ENCODE data around the gene CARTPT.

CARTPT gene

DNA sequence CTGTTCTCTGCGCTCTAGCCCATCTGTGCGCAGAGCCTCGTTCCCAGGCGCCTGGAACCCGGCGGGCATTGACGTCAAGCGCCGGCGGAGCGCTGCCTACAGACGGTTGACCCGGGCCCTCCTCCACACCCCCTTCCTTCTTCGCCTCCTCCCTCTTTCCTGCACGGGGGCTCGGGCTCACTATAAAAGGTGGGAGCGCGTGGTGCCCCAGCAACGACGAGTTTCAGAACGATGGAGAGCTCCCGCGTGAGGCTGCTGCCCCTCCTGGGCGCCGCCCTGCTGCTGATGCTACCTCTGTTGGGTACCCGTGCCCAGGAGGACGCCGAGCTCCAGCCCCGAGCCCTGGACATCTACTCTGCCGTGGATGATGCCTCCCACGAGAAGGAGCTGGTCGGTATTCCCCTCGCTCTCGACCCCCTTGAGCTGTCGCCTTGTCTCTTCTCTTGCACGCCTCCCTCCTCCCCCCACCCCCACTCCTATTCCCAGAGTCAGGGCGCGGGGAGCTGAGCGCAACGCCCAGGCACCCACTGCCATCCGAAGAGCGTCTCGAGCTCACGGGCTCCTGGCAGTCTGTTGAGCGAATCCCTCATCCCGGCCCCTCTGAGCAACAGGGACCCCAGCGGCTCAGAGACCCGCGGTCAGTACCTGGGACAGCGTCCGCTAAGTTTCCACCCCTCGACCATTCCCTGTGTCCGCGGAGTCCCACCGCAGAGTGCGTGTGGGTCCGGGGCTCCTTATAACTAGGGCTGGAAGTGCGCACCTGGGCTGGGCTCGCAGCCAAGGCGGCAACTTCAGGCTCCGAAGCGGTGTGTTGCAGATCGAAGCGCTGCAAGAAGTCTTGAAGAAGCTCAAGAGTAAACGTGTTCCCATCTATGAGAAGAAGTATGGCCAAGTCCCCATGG lies at the start of gene CARTPT:
CARTPT (plus strand) TSS at position 213 of the 902 bp plus-strand sequence; CDS start at position 232, 19 bp downstream.
- DNase-seq (ENCODE audit: low spot score) = no peak
- TF ChIP-seq, protein P1, sequence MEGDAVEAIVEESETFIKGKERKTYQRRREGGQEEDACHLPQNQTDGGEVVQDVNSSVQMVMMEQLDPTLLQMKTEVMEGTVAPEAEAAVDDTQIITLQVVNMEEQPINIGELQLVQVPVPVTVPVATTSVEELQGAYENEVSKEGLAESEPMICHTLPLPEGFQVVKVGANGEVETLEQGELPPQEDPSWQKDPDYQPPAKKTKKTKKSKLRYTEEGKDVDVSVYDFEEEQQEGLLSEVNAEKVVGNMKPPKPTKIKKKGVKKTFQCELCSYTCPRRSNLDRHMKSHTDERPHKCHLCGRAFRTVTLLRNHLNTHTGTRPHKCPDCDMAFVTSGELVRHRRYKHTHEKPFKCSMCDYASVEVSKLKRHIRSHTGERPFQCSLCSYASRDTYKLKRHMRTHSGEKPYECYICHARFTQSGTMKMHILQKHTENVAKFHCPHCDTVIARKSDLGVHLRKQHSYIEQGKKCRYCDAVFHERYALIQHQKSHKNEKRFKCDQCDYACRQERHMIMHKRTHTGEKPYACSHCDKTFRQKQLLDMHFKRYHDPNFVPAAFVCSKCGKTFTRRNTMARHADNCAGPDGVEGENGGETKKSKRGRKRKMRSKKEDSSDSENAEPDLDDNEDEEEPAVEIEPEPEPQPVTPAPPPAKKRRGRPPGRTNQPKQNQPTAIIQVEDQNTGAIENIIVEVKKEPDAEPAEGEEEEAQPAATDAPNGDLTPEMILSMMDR (IDR thresholded peaks at IDR 0.05; ENCODE audit: extremely low read depth, missing control alignments) = no peak

DNA sequence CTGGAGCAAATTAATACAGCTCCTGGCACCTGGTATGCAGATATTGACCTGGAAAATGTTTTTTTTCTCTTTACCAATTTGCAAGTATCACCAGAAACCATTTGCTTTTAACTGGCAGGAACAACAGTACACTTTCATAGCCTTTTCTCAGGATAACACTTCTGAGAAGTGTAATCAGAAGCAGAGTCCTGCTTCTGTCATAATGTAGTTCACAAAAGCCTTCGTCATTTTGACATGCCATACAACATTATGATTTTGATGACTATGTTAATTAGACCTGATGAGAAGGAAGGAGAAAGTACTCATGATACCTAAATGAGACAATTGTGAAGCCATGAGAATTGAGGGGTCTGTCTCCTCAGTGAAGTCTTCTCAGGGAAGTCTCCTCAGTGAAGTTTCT lies 41.1 kb upstream of the CARTPT start:
- no peak for DNase-seq (ENCODE audit: low spot score)
- TF ChIP-seq, protein P1 (IDR thresholded peaks at IDR 0.05; ENCODE audit: extremely low read depth, missing control alignments) = no peak

GRCh38 chr5:71679714-71680113 lies 39.4 kb upstream of the CARTPT start:
- TF ChIP-seq, protein P1 (IDR thresholded peaks at IDR 0.05; ENCODE audit: extremely low read depth, missing control alignments) = no peak
- no peak for DNase-seq (ENCODE audit: low spot score)

- TF ChIP-seq, protein P1 (IDR thresholded peaks at IDR 0.05; ENCODE audit: extremely low read depth, missing control alignments) = no peak
Measured at GRCh38 chr5:71680510-71680909, 38.6 kb upstream of the CARTPT start.

DNA sequence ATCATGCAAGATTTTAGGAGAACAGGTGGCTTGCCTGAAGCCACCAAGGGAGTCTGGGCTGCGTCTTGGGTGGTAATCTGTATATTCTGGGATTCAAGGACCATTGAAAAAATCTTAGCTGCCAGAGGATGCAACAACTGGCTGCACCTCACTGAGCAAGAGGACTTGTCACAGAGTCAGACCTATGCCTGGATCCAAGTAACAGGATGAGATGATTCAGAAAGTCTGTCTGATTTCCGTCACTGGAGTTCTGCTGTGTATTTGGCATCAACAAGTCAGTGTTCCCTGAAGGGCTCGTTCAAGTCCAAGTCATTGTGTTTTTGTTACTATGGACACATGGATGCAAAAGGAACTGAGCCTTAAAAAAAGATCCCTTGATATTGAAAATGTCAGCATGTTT lies 37.8 kb upstream of the CARTPT start:
- TF ChIP-seq, protein P1 (IDR thresholded peaks at IDR 0.05; ENCODE audit: extremely low read depth, missing control alignments) = no peak
- no peak for DNase-seq (ENCODE audit: low spot score)

More at GRCh38 chr5:71680510-71680909, 38.6 kb upstream of the CARTPT start:
- no peak for DNase-seq (ENCODE audit: low spot score)

DNA sequence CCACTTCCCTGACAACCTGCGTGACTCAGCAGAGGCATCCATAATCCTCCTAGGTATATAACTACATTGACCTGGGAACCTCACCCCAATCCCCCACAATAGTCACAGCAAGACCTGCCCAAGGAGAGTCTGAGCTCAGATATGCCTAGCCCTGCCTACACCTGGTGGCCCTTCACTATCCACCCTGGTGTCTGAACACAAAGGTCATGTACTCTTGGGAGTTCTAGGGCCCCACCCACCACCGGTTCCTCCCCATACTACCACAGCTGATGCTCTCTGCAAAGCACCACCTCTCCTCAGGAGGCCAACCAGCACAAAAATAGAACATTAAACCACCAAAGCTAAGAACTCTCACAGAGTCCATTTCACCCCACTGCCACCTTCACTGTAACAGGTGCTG lies 34.8 kb upstream of the CARTPT start:
- no peak for DNase-seq (ENCODE audit: low spot score)
- TF ChIP-seq, protein P1 (IDR thresholded peaks at IDR 0.05; ENCODE audit: extremely low read depth, missing control alignments) = no peak

- TF ChIP-seq, protein P1 (IDR thresholded peaks at IDR 0.05; ENCODE audit: extremely low read depth, missing control alignments) = no peak
- no peak for DNase-seq (ENCODE audit: low spot score)
Measured at GRCh38 chr5:71693828-71694427, 25.1 kb upstream of the CARTPT start.
